Measurements from ENCODE around the gene RAB6B. TPM values are rescaled to one million over a fixed set of nuclear protein-coding genes. Genes with fewer than 3 reads are reported as not detected.

Gene RAB6B
- total and polyA plus RNA-seq, 2 of the 4 experiments (the other 2 are of a cell fraction), result 0.18 to 1.2 TPM

DNA sequence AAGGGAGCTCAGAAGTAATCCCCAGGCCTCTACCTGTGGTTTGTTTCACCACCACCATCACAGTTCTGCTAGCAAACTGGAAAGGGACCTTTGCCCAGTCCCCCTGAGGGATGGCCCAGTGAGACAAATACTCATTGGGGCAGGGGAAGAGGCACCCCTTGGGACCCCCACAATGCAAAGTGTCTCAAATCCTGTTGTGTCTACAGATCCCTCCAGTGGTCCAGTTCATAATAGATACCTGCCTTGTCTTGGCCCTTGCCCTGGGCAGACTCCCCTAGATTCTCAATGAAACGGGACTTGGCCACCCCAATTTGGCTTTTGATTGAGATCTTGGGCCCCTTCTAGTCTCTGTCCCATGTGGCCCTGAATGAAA is 43.8 kb upstream of the RAB6B start:
- Histone ChIP-seq H2BK120ac (ENCODE audit: low read depth, low read length) (no peak overlapping the region), H3K4me1 (ENCODE audit: control insufficient read depth, insufficient read depth, low read length) (peaks cover 12% of the 10 kb centered on the region), H3K23ac (ENCODE audit: low read depth, low read length) (no peak overlapping the region), H3K9me3 (ENCODE audit: control insufficient read depth, insufficient read depth, low read length) (no peaks in the 10 kb centered on the region), H3K4me2 (ENCODE audit: low read depth, low read length) (no peak overlapping the region), H3K27ac (ENCODE audit: insufficient read depth, low read length) (no peak overlapping the region), H2AK5ac (ENCODE audit: low read depth, low read length) (no peak overlapping the region), H3K4me3 (ENCODE audit: insufficient read depth, low read depth, low read length) (no peak overlapping the region), H2AFZ (replicated peaks; ENCODE audit: low read length, poor library complexity) (no peak overlapping the region), H3K79me1 (ENCODE audit: low read depth in 1 of 2, low read length in 2 of 2) (no peaks in the 10 kb centered on the region), H2BK20ac (ENCODE audit: low read depth, low read length) (no peak overlapping the region), H3K4ac (ENCODE audit: low read depth, low read length) (no peak overlapping the region), H3K56ac (ENCODE audit: extremely low read depth, insufficient read depth, low read length) (no peak overlapping the region), H3K27me3 (ENCODE audit: control insufficient read depth, insufficient read depth, low read length) (no peaks in the 10 kb centered on the region), H4K8ac (ENCODE audit: low read depth in 2 of 2, low read length in 2 of 2) (no peak overlapping the region), H3K18ac (ENCODE audit: low read depth, low read length) (no peak overlapping the region), H2AK9ac (replicated peaks; ENCODE audit: low read depth, low read length, poor library complexity) (no peak overlapping the region), H4K5ac (ENCODE audit: low read depth, low read length) (no peak overlapping the region), H2BK5ac (ENCODE audit: low read depth, low read length, poor library complexity, severe bottlenecking) (no peak overlapping the region), H3K14ac (replicated peaks; ENCODE audit: low read depth, low read length) (no peak overlapping the region), H3K9ac (ENCODE audit: low read depth, low read length) (no peak overlapping the region), H2BK15ac (ENCODE audit: low read depth, low read length) (no peak overlapping the region), H3K9me1 (ENCODE audit: insufficient read depth, low read length) (peaks cover 14% of the 10 kb centered on the region), H3K36me3 (ENCODE audit: control insufficient read depth, insufficient read depth, low read length) (no peaks in the 10 kb centered on the region), H4K20me1 (ENCODE audit: insufficient read depth, low read length) (peaks cover 8% of the 10 kb centered on the region), H4K91ac (ENCODE audit: insufficient read depth, low read depth, low read length) (no peak overlapping the region)
- in situ Hi-C loops (cut with MboI; ENCODE audit: low sequenced_read_pairs) (loop anchor here (10.0 to 25.0 kb wide), 3 partner anchors 365 to 1202 kb away; partner anchors contain the start of genes ANAPC13 and CEP63), dilution Hi-C loops (cut with HindIII; ENCODE audit: low sequenced_read_pairs, unreplicated experiment) (no loop called here), intact Hi-C loops (cut with micrococcal nuclease) (loop anchor here (10.0 kb wide), 1 partner anchor 545 kb away; the partner anchor contains the start of genes ANAPC13 and CEP63)
- TF ChIP-seq NFE2L2 (IDR thresholded peaks at IDR 0.05; ENCODE audit: low read depth, low read length) (no peak), BHLHE40 (IDR thresholded peaks at IDR 0.05; ENCODE audit: low read depth, low read length) (no peak), FOS (IDR thresholded peaks at IDR 0.05; ENCODE audit: low read depth, low read length) (no peak), CEBPB (IDR thresholded peaks at IDR 0.05; ENCODE audit: low read depth, low read length) (no peak), MAFK (IDR thresholded peaks at IDR 0.05; ENCODE audit: low read depth, low read length) (no peak), SMC3 (IDR thresholded peaks at IDR 0.05; ENCODE audit: low read depth, low read length) (no peak), MXI1 (IDR thresholded peaks at IDR 0.05; ENCODE audit: borderline replicate concordance, low read depth, low read length) (no peak), MAZ (IDR thresholded peaks at IDR 0.05; ENCODE audit: borderline replicate concordance, low read depth, low read length) (no peak), RCOR1 (IDR thresholded peaks at IDR 0.05; ENCODE audit: insufficient replicate concordance, low read length) (no peak), RAD21 (IDR thresholded peaks at IDR 0.05; ENCODE audit: low read length) (no peak), CHD1 (IDR thresholded peaks at IDR 0.05; ENCODE audit: low read depth, low read length) (no peak), POLR2A (IDR thresholded peaks at IDR 0.05; ENCODE audit: low read depth, low read length) (no peak), RFX5 (IDR thresholded peaks at IDR 0.05; ENCODE audit: low read depth, low read length) (no peak)
- TF ChIP-seq, protein P1, sequence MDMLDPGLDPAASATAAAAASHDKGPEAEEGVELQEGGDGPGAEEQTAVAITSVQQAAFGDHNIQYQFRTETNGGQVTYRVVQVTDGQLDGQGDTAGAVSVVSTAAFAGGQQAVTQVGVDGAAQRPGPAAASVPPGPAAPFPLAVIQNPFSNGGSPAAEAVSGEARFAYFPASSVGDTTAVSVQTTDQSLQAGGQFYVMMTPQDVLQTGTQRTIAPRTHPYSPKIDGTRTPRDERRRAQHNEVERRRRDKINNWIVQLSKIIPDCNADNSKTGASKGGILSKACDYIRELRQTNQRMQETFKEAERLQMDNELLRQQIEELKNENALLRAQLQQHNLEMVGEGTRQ (IDR thresholded peaks at IDR 0.05; ENCODE audit: low read depth, low read length), result no peak
- TF ChIP-seq, protein P2, sequence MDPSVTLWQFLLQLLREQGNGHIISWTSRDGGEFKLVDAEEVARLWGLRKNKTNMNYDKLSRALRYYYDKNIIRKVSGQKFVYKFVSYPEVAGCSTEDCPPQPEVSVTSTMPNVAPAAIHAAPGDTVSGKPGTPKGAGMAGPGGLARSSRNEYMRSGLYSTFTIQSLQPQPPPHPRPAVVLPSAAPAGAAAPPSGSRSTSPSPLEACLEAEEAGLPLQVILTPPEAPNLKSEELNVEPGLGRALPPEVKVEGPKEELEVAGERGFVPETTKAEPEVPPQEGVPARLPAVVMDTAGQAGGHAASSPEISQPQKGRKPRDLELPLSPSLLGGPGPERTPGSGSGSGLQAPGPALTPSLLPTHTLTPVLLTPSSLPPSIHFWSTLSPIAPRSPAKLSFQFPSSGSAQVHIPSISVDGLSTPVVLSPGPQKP (IDR thresholded peaks at IDR 0.05; ENCODE audit: borderline replicate concordance, low read depth, low read length), result no peak
- ATAC-seq (ENCODE audit: low read depth), result no peak
- DNase-seq, result no peak
- WGBS, 2 experiments (ENCODE audit: extremely low coverage in 2 of 2, insufficient read length in 1 of 2), result 86% methylated on average over 1 of the region's 1 CpG; no CpG with 5 or more reads in 1 of the 2 experiments
- CTCF ChIA-PET, result interaction anchor here (1.0 kb wide), 1 partner anchor 224 kb away, joined by 3 read pairs; no protein-coding TSS in a partner anchor
- no TSS peak for BruUV-seq (replicated peaks)
- POLR2A ChIA-PET (ENCODE audit: unreplicated experiment), result no interaction called here
